Stromal cell of bone marrow (primary cell): ENCODE measurements around the gene ERGIC1.

Source experiments
- DNase-seq: peaks from one replicate; pipeline ENCODE4 v3.0.0-alpha.2; 2012; ENCODE audit warnings: low read depth

Gene ERGIC1

DNA sequence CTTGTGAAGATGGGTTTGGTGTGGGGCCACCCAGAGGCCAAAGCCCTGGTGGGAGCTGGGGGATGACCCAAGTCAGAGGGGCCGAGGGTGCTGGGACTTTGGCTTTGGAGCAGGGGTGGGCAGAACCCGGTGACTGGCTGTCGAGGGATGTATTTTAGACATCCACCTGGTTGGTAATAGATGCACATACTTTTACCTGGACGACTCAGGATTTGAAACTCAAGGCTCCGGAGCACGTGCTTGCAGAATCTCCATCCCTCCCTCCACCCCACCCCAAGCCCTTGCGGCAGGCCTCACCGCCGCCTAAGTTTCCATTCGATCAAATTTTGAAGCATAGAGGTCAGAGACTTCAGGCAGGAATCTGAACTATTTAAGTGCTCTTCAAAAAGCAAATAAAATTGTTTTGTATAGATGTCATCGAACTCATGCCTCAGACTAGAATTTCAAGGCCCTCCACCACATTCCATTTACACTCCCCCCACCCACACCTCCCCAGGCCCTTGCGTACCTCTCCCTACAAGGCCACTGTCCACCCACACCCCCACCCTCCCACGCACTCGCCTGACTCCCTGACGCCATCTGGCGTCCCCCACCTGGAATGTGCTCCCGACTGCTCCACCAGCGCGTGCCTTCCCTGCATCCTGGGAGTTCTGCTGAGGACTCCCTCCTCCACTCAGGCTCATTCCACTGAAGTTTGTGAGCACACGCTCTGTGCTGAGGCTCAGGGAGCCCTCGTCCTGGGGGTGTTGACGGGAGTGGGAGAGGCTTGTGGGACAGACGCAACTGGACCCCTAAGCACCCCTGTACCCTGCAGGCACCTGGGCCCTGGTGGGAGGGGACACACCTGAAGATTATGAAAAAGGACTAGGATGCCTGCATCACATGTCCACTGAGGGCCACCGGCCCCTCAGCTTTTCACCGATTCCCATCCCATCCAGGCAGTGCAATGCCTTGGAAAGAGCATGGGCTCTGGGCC lies 68.7 kb downstream of the ERGIC1 start:
- no peak for DNase-seq

DNA sequence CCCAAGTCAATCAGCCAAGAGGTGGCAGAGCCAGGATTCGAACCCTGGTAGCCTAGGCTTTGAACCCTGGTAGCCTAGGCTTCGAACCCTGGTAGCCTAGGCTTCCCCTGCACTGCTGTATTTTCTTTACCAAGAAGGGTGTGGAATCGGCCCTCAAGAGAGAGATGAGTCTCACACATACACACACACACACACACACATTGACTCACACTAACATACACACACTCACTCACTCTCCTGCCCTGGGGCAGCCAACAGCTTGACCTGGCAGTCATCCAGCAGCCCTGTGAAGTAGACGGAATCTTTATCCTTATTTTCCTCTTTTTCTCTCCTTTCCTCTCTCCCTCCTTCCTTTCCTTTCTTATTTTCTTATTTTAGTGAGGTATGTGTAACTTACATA lies 69.7 kb downstream of the ERGIC1 start:
- DNase-seq: peak; percentile 84

DNA sequence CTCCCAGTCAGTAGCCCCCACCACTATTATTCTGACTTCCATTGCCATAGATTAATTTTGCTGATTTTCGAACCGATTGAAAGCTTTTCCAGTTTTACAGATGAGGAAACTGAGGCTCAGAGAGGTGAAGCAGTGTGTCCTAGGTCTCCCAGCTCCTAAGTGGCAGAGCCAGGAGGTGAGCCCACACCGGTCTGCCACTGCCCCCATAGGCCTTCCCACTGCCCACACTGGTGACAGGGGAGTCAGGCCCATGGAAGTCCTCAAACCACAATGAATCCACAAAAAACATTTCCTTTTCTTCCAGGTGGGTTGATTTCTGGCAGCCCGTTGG lies 70.2 kb downstream of the ERGIC1 start:
- no peak for DNase-seq

DNA sequence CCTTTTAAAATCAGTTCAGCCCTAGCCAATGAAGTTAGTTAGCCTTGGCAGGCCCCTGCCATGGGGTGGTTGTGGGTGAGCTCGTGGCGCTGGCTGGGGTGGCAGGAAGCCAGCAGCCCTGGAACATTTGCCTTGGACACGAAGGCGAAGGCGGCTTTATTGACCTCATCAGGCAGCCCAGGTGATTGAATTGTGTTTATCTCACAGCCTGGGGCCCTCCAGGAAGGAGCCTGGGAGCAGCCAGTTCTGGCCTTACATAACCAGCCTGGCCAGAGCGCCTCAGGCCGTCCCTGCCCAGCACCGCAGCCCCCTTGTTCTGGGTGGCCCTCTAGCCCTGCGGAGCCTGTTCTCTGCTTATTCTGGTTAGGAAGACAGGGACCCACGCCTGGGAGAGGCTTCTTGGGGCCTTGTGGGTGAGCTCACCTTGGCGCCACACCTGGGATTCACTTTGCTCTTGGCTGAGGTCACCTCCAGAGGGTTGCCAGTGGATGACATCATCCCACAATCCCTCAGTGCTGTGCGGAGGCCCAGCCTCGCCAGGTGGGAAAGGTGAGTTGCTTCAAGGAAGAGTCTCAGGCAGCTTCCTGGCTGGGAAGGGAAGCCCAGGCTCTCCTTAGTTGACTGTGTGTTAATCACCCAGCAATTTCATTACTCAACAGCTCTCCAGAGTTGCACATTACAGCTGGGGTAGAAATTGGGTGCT lies 70.7 kb downstream of the ERGIC1 start:
- no peak for DNase-seq

DNA sequence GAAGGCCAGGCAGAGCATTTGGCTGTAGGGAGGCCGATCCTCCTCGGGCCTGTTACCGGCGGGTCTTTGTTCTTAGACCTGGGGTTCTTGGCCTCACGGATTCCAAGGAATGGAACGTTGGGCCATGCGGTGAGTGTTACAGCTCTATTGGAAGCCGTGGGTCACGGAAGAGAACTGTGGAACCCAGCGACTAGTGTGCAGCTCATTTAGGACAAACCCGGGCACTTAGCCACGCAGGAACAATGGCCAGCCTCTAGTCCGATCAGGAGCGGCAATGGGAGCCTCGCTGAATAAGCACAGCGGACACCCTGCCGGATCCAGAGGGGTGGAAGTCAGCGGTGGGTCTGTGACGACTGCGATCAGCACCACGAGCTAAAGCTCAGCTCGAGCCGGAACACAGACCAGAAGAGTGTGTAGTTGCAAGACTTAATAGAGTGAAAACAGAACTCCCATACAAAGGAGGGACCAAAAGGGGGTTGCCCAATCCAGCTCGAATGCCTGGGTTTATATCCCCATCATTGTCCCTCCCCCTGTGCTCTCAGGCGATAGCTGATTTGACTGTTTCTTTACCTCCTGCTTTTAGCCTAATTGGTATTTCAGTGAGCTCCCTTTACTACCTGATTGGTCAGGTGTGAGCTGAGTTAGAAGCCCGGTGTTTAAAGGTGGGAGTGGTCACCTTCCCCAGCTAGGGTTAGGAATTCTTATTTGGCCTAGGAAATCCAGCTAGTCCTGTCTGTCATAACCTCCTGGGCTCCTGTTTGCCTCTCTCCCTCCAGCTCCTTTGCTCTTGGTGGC lies 71.5 kb downstream of the ERGIC1 start:
- no peak for DNase-seq

DNA sequence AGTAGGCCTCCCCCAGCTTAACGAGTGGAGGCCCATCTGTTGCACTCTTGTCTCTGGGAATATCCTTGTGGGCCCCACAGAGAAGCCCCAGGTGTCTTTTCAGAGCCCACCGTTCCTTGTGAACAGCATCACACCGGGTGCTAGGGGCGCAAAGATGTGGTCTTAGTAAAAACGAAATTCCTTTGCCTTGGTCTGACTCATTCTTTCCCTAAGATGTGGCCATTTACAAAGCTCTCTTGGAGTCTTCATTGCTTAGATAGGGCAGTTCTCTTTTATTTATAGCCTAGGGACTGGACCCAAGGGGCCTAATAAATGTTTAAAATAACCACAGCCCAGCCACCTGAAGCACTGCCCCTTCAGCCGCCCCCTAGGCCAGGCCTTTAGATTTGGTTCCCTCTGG lies 72.4 kb downstream of the ERGIC1 start:
- DNase-seq: no peak

DNA sequence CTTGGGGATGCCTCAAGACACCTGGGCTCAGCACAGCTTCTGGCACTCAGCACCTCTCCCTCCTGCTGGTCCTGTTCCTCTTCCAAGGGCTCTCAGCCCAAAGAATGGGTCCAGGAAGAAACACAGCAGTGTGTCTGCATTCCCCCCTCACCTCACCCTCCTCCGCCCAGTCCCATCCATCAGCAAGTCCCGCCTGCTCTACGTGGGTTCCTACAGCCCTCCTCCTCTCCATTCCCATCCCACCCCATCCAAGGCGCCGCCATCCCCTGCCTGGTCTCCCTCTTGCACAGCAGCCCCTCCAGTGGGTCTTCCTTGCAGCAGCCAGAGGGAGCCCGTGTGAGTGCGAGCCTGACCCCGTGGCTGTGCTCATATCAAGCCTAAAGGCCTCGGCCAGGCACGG lies 72.8 kb downstream of the ERGIC1 start:
- DNase-seq: no peak

DNA sequence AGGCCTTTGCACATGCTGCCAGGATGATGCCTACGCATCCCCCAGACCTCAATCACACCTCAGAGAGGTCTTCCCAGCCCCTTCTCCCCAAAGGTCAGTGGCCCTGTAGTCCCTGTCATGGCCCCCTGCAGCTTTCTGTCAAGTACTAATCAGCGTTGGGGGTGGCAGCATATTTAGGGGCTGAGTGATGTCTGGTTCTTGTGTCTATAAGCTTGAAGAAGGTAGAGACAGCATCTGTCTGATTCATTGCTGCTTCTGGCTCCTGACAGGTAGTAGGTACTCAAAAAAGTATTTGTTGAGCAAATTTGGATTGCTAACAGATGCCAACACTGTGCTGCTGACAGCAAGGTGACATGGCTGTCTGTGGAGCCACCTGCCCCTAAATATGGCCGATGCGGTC lies 73.6 kb downstream of the ERGIC1 start:
- no peak for DNase-seq

DNA sequence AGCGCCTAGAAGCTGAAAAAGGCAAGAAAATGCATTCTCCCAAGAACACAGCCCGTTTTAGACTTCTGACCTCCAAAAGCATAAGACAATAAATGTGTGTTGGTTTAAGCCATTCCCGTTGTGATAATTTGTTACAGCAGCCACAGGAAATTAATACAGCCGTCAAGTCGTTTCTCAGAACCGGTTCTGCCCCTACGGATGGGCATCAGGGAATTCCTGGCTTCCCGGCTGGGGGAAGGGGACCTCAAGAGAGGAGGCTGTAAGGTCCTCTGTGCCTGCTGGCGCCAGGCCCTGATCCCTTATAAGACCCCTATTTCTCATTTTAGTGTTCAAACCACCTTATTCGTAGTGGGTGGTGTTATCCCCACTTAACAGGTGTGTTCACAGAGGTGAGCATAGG lies 74.6 kb downstream of the ERGIC1 start:
- DNase-seq: no peak

DNA sequence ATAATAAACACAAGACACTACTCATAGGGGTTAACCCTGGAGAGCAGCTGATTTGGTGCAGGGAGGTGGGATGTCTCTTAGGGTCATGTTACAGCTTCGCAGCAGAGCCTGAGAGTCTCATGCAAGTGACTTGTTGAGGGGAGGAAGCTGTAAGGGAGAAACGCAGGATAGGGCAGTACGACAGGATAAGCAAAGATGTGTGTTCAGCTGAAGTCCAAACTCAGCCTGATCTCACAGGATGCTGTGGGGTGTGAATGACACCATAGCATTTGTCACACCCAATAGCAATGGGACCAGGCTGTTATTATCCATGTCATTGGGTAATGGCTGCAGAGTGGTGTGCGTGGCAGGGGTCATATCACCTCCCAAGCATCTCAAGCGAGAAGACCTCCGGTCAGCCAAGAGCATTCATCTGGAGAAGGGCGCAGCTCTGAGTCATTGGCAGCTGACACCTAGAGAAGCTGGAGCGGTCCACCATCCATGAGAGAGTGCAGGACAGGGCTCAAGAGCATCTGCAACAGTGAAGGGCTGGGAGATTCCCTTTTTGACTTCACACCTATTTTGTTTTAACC lies 76.0 kb downstream of the ERGIC1 start:
- no peak for DNase-seq

DNA sequence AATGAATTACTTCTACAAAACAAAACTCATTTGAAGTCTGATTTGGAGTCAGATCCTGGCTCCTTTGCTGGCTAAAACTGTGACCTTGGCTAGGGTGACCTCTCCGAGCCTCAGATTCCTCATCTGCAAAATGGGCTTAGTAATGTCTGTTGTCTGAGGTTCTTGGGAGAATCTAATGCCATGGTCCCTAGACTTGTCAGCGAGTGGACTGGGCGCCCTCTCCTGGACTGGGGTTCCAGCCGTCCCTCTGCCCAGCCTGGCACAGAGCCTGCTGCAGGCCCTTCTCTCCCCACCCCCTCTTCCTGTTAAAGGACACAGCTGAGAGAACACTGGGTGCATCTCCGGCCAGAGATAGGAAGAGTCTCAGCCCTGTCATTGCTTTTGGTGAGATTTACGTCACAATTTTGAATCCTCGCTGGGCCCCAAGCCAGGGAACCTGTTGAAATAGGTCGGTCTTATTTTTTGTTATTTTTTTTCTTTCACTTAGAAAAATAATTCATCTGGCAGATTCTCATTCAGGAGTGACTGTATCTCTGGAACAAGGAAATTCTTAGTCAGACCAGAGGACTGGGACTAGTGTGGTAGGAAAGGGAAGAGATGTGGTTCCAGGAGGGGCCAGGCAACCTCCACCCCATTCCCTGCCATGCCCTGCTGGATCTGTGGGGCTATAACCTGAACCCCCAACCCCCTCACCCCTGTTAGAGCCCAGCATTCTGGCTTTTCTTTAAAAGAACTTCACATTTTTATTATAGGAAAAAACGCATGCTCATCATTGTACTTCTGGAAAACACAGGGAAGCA lies 77.0 kb downstream of the ERGIC1 start:
- peak; percentile 72 for DNase-seq

DNA sequence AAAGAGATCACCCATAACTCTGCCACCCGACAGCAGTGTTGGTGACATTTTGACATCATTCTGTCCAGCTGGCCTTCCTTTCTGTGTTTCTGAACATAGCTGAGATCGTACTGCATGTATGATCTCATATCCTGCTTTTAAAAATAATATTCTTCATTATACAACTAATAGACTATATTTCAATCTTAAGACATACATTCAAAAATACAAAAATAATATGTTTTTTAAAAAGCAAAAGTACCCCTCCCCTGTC lies 77.5 kb downstream of the ERGIC1 start:
- no peak for DNase-seq

DNA sequence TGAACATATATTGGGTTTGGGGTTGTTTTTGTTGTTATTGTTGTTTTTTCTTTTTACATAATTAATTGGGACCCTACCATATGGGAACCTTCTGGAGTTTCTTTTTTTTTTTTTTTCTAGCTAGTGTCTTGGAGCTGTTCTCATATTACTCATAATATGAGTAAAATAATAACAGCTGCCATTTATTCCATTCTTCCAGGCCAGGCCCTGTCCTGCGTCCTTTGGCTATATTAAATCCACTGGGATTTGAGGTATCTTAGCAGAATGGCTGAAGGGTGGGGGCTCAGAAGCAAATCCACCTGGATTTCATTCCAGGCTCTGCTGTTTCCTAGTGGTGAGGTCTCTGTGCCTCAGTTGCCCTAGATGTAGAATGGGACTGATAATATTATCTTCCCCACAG lies 77.9 kb downstream of the ERGIC1 start:
- no peak for DNase-seq

DNA sequence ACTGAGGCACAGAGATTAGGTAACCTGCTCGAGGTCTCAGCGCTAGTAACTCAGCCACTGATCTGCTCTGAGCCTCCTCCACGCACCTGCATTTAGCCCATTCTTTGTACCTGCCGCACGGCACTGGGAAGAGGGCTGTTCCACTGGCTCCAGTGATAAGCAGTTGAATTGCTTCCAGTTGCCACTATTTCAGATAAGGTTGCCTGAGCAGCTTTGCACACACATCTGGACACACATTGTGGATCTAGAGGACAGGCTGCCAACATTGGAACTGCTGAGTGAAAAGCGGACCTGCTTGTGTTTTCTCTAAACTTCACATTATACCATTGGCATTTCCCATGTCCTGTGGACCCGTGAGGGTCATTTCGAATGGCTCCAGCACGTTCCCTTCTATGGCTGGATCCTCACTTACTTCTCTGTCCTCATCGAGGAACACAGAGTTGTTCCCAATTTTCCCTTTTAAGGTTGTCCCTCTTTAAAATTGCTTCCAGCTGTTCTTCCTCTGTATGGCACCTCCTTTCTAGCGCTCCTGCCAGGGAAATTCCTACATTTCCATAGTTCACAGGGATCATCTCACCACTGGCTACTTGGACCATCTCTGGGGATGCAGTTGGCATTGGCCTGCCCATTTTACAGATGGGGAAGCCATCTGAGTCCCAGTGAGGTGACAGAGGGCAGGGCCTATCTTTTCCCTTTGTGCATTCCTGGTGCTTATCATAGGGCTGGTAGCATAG lies 79.2 kb downstream of the ERGIC1 start:
- DNase-seq: no peak

DNA sequence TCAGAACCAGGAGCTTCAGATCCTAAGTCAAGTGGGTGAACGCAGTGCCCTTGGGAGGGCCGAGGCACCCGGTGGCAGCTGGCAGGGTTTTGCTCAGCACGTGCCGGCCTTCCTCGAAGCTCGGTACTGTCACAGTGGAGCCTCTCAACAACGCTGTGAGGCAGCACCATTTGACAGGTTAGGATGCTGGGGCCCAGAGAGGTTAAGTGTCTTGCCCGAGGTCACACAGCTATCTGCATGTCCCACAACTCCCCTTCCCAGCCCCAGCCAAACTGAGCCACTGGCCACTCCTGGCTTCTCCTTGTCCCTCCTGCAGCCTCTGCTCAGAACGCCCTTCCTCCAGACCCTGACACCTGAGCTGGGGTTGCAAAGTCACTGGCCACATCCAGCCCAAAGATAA lies 81.5 kb downstream of the ERGIC1 start:
- DNase-seq: no peak

DNA sequence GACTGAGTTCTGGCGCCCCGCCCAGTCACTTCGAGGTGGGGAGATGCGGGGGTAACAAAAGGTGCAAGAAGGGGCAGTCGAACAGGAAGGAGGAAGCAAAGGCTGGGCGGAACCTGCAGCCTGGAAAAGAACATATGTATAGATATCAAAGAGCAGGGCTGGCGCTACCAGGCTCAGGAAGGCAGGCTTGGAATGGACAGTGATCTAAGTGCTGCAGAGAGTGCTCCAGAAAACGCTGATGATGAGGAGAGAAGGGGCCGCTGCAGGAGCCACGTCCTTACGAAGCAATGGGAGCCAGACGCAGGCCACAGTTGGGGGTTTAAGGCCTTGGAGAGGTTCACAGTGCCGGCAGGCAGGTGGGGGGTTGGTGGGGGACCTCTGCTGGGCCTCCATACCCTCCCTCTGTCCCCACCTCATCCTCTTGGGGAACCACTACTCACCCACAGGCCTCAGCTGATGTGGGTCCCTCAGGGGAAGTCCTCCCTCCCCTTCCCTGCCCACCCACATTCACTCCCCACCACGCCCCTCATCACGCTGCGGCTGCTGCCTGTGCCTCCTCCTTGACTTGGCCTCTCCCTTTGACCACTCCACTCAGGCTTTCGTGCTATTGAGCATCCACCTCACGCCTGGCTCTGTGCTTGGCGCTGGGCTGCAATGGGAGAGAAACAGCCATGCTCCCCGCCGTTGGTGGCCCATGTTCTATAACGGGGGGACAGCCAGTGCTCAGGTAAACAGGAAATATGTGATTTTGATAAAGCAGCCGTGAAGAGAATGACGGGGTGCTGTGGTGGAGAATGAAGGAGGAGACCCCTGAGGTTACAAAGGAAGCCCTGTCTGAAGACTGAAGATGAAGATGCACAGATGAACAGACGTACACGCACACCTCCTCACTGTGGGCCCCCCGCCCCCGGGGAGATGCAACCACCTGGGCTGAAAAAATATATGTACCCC lies 84.6 kb downstream of the ERGIC1 start:
- DNase-seq: no peak

DNA sequence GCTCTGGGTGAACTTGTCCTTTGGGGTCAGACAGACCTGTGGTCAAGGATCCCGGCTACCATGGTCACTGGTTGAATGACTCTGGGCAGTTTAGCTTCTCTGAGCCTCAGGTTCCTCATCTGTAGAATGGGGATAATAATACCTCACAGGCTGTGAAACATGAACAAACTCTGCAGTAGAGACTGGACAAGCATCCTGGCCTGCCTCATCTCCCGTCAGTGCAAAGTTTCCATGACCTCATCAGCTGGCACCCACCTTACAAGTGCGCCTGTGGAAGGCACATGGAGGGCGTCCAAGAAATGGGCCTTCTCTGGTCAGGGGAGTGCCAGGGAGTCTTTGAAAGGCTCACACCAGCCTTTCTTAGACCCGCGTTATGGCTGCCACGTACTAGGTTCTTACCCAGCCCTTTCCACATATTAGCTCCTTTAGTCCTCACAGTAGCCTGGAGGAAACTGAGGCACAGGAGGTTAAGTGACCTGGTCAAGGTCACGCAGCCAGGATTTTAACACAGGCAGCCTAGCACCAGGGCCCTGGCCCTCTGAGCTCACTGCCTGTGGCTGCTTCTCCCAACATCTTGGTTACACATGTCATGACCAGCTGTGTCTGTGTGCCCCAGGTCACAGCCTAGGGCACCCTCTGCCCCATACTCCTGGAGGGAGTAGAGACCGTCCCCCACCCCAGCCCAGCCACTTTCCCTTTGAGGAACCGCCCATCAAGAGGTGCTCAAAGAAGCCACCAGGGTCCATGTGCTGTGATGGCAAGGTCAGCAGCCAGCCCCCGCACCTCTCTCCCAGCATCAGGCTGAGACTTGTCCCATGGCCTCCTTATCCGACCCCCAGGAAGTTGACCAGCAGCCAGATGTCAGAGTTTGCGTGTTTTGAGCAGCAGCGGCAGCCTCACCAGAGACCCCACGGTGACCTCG lies 85.7 kb downstream of the ERGIC1 start:
- DNase-seq: no peak

DNA sequence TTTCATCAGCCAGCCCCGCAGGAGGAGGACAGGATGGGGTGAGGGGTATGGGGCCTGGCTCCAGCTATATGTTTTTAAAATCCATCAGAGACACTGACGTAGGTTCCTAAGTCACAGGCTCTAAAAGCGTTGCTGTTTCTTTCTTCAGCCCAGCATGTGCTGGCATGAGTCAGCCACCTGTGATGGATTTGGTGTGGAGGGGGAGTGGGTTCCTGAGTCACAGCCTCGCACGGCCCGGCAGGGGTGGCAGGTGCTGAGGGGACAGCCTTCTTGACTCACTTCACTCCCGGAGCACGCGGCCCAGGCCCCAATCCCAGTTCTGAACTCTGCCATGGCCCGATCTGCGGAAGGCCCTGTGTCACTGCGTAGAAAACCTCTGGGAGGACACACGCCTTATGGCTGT lies 86.4 kb downstream of the ERGIC1 start:
- no peak for DNase-seq

DNA sequence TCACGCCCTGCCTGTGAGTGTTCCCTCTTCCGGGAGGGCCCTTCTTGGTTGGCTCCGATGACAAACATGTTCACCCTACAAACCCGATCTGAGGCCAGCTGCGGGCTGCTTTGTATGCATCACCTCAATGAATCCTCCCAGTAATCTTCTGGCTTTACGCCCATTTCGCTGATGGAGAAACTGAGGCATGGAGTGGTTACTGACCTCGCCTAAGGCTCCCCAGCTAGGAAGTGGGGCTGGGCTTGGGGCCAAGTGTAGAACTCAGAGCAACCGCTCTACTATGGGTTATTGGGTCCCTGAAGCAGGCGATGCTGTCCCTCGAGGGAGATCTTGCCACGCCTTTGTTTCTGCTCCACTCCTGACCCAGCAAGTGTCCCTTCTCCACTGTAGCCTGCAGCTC lies 86.9 kb downstream of the ERGIC1 start:
- no peak for DNase-seq
